ENCODE data around the gene RTN4RL1. TPM values are rescaled to one million over a fixed set of nuclear protein-coding genes. Genes with fewer than 3 reads are reported as not detected.

RTN4RL1 gene
- total RNA-seq, 4 donors from 2014 or later, result 0.50 to 0.86 (median 0.67) TPM

DNA sequence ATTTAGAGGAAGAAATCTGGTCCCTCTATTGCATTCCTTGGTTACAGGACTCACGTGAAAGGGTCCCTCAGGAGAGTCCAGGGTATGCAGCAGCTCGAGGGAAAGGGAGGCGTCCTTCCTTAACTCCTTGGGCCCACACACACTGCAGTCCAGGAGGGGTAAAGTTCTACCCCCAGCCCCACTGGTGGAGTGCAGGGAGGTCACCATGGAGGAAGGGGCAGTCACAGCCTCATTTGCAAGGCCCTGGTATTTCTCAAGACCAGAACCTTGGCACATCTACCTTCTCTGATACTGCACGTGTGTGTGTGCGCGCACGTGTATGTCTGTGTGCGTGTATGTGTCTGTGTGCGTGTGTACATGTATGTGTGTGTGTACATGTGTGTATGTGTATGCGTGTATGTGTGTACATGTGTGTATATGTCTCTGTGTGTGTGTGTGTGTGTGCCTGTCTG is 40.8 kb upstream of the RTN4RL1 start:
- H3K4me3 ChIP-seq, result no peak overlapping the region
- TF ChIP-seq POLR2AphosphoS5 (IDR thresholded peaks at IDR 0.05), result peak in 1 of 2 donors; percentile 51
- TF ChIP-seq POLR2A (IDR thresholded peaks at IDR 0.05; ENCODE audit: low read depth), result no peak
- WGBS, result 78% methylated on average over 9 of the region's 10 CpGs
- intact Hi-C loops (cut with DNase I), result no loop called here
- H3K27me3 ChIP-seq, result no peaks in the 10 kb centered on the region
- H3K9me3 ChIP-seq, result no peaks in the 10 kb centered on the region
- peak overlapping the region; percentile 90 to 97 (median 92) for H3K27ac ChIP-seq (replicated peaks in 1 of 4)
- H3K36me3 ChIP-seq, result peaks cover 0 to 46% (median 27%) of the 10 kb centered on the region in 4 donors
- H3K4me1 ChIP-seq, result peaks cover 81 to 91% (median 88%) of the 10 kb centered on the region in 4 donors
- peak; percentile 91 for DNase-seq (ENCODE audit: extremely low spot score)

- Histone ChIP-seq H3K4me1 (peaks cover 83 to 91% (median 90%) of the 10 kb centered on the region in 4 donors), H3K36me3 (peaks cover 0 to 42% (median 23%) of the 10 kb centered on the region in 4 donors)
- no peak for DNase-seq (ENCODE audit: extremely low spot score)
Measured at GRCh38 chr17:2064980-2065785, 40.0 kb upstream of the RTN4RL1 start.

GRCh38 chr17:2064520-2064971 is 39.4 kb upstream of the RTN4RL1 start:
- H3K4me1 ChIP-seq, result peaks cover 88 to 96% (median 95%) of the 10 kb centered on the region in 4 donors
- DNase-seq (ENCODE audit: extremely low spot score), result peak; percentile 92
- TF ChIP-seq POLR2A (IDR thresholded peaks at IDR 0.05; ENCODE audit: low read depth) (no peak), POLR2AphosphoS5 (IDR thresholded peaks at IDR 0.05) (peak in 1 of 2 donors; percentile 22)
- intact Hi-C loops (cut with DNase I), result no loop called here
- H3K9me3 ChIP-seq, result no peaks in the 10 kb centered on the region
- H3K36me3 ChIP-seq, result peaks cover 0 to 44% (median 24%) of the 10 kb centered on the region in 4 donors
- WGBS, result 42% methylated on average over 6 of the region's 6 CpGs
- peak overlapping the region; percentile 90 to 97 (median 92) for H3K27ac ChIP-seq (replicated peaks in 1 of 4)
- H3K4me3 ChIP-seq, result no peak overlapping the region
- H3K27me3 ChIP-seq, result no peaks in the 10 kb centered on the region

More at GRCh38 chr17:2064980-2065785, 40.0 kb upstream of the RTN4RL1 start:
- no peaks in the 10 kb centered on the region for H3K9me3 ChIP-seq
- peak in 1 of 2 donors; percentile 19 for TF ChIP-seq POLR2AphosphoS5 (IDR thresholded peaks at IDR 0.05)
- peak in 1 of 3 experiments; percentile 23 for TF ChIP-seq CTCF (IDR thresholded peaks at IDR 0.05)
- TF ChIP-seq POLR2A (IDR thresholded peaks at IDR 0.05; ENCODE audit: low read depth), result no peak
- H3K4me3 ChIP-seq, result no peak overlapping the region
- no peaks in the 10 kb centered on the region for H3K27me3 ChIP-seq
- H3K27ac ChIP-seq (replicated peaks in 1 of 4), result peak overlapping the region; percentile 90 to 97 (median 92)
- 70% methylated on average over 12 of the region's 24 CpGs for WGBS
- intact Hi-C loops (cut with DNase I), result no loop called here

DNA sequence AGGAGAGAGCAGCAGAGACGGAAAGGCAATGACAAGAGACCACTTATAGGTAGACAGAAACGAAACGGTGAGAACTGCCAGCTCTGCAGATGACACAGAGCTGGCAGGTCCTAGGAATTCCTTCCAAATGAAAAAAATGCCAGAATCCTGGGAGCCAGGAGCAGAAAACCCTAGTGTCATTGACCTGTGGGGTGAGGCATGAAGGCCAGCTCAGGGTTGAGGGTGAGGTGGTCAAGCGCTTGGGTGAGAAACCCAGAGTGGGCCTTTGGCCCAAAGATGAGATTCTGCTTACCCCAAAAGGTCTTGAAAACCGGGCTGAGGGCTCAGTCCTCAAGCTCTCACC is 39.0 kb upstream of the RTN4RL1 start:
- H3K27ac ChIP-seq (replicated peaks in 1 of 4), result peak overlapping the region; percentile 90 to 97 (median 92)
- intact Hi-C loops (cut with DNase I), result no loop called here
- peaks cover 92 to 100% (median 99%) of the 10 kb centered on the region in 4 donors for H3K4me1 ChIP-seq
- H3K36me3 ChIP-seq, result peaks cover 0 to 47% (median 26%) of the 10 kb centered on the region in 4 donors
- H3K4me3 ChIP-seq, result no peak overlapping the region
- no peaks in the 10 kb centered on the region for H3K9me3 ChIP-seq
- no peak for TF ChIP-seq EP300 (IDR thresholded peaks at IDR 0.05)
- no peak for TF ChIP-seq POLR2A (IDR thresholded peaks at IDR 0.05; ENCODE audit: low read depth)
- no peak for TF ChIP-seq POLR2AphosphoS5 (IDR thresholded peaks at IDR 0.05)
- no peak for TF ChIP-seq CTCF (IDR thresholded peaks at IDR 0.05)
- WGBS, result 50% methylated on average over 5 of the region's 5 CpGs
- H3K27me3 ChIP-seq, result no peaks in the 10 kb centered on the region
- DNase-seq (ENCODE audit: extremely low spot score), result no peak

- Histone ChIP-seq H3K36me3 (peaks cover 0 to 42% (median 26%) of the 10 kb centered on the region in 4 donors), H3K27me3 (no peaks in the 10 kb centered on the region), H3K4me1 (peaks cover 96 to 100% (median 100%) of the 10 kb centered on the region in 4 donors), H3K27ac (replicated peaks in 1 of 4) (peak overlapping the region; percentile 90 to 97 (median 92)), H3K9me3 (no peaks in the 10 kb centered on the region), H3K4me3 (no peak overlapping the region)
- DNase-seq (ENCODE audit: extremely low spot score), result peak; percentile 92
- WGBS, result 49% methylated on average over 16 of the region's 16 CpGs
- peak; percentile 60 for TF ChIP-seq POLR2AphosphoS5 (IDR thresholded peaks at IDR 0.05)
- no peak for TF ChIP-seq POLR2A (IDR thresholded peaks at IDR 0.05; ENCODE audit: low read depth)
- intact Hi-C loops (cut with DNase I), result no loop called here
Measured at GRCh38 chr17:2063261-2064146, 38.4 kb upstream of the RTN4RL1 start.

All from esophagus muscularis mucosa (tissue), 4 donors.